ENCODE measurements around the gene RANBP17. TPM values are rescaled to one million over a fixed set of nuclear protein-coding genes. Genes with fewer than 3 reads are reported as not detected.
A peak's percentile ranks its signal among the peaks of the same experiment; 100 is the strongest.

Gene RANBP17
- total and polyA plus RNA-seq, 2 experiments from 2014 or later, result 43.8 to 53.1 TPM

GRCh38 chr5:170861667-170861916, 226 bp upstream of the RANBP17 start:
- Mint-ChIP-seq H3K4me1 (peaks cover 26% of the 10 kb centered on the region), H3K36me3 (ENCODE audit: low read depth) (peaks cover 14% of the 10 kb centered on the region), H3K4me3 (peak overlapping the region; percentile 75), H3K27me3 (ENCODE audit: insufficient read depth, low read depth, poor library complexity) (peaks cover 10% of the 10 kb centered on the region), H3K9me3 (peaks cover 22% of the 10 kb centered on the region), H3K27ac (peak overlapping the region; percentile 68; the same call in 1 of the 2 replicates)
- Histone ChIP-seq H3K36me3 (ENCODE audit: insufficient read depth) (no peaks in the 10 kb centered on the region; the same call in 1 of the 2 replicates), H3F3A (replicated peaks; ENCODE audit: low read depth) (peaks cover 5% of the 10 kb centered on the region; the same call in 1 of the 2 replicates), H3K4me3 (peak overlapping the region; percentile 63; the same call in 1 of the 2 replicates), H2AFZ (peak overlapping the region; percentile 94; the same call in 1 of the 2 replicates), H4K20me1 (replicated peaks; ENCODE audit: insufficient read depth) (peaks cover 18% of the 10 kb centered on the region; the same call in 1 of the 2 replicates), H3K27ac (ENCODE audit: low read depth) (no peak overlapping the region), H3K79me2 (replicated peaks; ENCODE audit: insufficient read depth) (peaks cover 41% of the 10 kb centered on the region), H3K9me2 (ENCODE audit: insufficient read depth) (no peaks in the 10 kb centered on the region), H3K4me2 (no peak overlapping the region), H3K4me1 (ENCODE audit: insufficient read depth) (peaks cover 22% of the 10 kb centered on the region), H3K27me3 (ENCODE audit: insufficient read depth) (peaks cover 11% of the 10 kb centered on the region)
- no peak for TF ChIP-seq CTCF (conservative IDR thresholded peaks at IDR 0.05; ENCODE audit: low read depth in 2 of 2)
- TF ChIP-seq JUNB (IDR thresholded peaks at IDR 0.05; ENCODE audit: unreplicated experiment), result no peak
- ATAC-seq (no peak), DNase-seq (ENCODE audit: low spot score) (no peak)

GRCh38 chr5:170863646-170864045, 1.8 kb downstream of the RANBP17 start:
- H3K79me2 ChIP-seq (replicated peaks; ENCODE audit: insufficient read depth), result peaks cover 61% of the 10 kb centered on the region
- no peak overlapping the region for H2AFZ ChIP-seq
- DNase-seq (ENCODE audit: low spot score) (no peak), ATAC-seq (no peak)
- peaks cover 18% of the 10 kb centered on the region; the same call in 1 of the 2 replicates for H4K20me1 ChIP-seq (replicated peaks; ENCODE audit: insufficient read depth)
- TF ChIP-seq CREB1 (CRISPR knock-in tag; IDR thresholded peaks at IDR 0.05; ENCODE audit: low read depth) (no peak), REST (IDR thresholded peaks at IDR 0.05; ENCODE audit: unreplicated experiment) (no peak), ZNF331 (CRISPR knock-in tag; IDR thresholded peaks at IDR 0.05; ENCODE audit: low read depth) (no peak), EZH2 (IDR thresholded peaks at IDR 0.05; ENCODE audit: low read depth, unreplicated experiment) (no peak), JUNB (IDR thresholded peaks at IDR 0.05; ENCODE audit: unreplicated experiment) (no peak), CTCF (conservative IDR thresholded peaks at IDR 0.05; ENCODE audit: low read depth in 2 of 2) (no peak), STAT1 (IDR thresholded peaks at IDR 0.05; ENCODE audit: unreplicated experiment) (no peak)
- H3K4me2 ChIP-seq, result peak overlapping the region; percentile 99
- peaks cover 31% of the 10 kb centered on the region for H3K4me1 ChIP-seq (ENCODE audit: insufficient read depth)
- Mint-ChIP-seq H3K36me3 (ENCODE audit: low read depth) (peaks cover 14% of the 10 kb centered on the region), H3K9me3 (peaks cover 22% of the 10 kb centered on the region), H3K27ac (no peak overlapping the region), H3K27me3 (ENCODE audit: insufficient read depth, low read depth, poor library complexity) (peaks cover 13% of the 10 kb centered on the region), H3K4me1 (peaks cover 38% of the 10 kb centered on the region), H3K4me3 (peak overlapping the region; percentile 83; the same call in 2 of the 3 replicates)
- H3K4me3 ChIP-seq, result peak overlapping the region; percentile 63
- peaks cover 5% of the 10 kb centered on the region; the same call in 1 of the 2 replicates for H3F3A ChIP-seq (replicated peaks; ENCODE audit: low read depth)
- peaks cover 11% of the 10 kb centered on the region for H3K27me3 ChIP-seq (ENCODE audit: insufficient read depth)
- H3K27ac ChIP-seq (ENCODE audit: low read depth), result no peak overlapping the region
- H3K36me3 ChIP-seq (ENCODE audit: insufficient read depth), result no peaks in the 10 kb centered on the region; the same call in 1 of the 2 replicates
- no peaks in the 10 kb centered on the region for H3K9me2 ChIP-seq (ENCODE audit: insufficient read depth)

Measured in GM23338 (cell line).